Activated CD8-positive, alpha-beta memory T cell treated with anti-CD3 and anti-CD28 coated beads for 4 hours (primary cell): Measurements from ENCODE around the gene KIAA1328.
"Not testable (repeated sequence)": the region's sequence is repeated elsewhere in the genome, so short reads cannot be mapped to it uniquely, and the experiment has no call there.

ENCODE experiments used
- DNase-seq, 2 donors: peaks; one replicate each; pipeline ENCODE4 v3.0.0-alpha.2; 2020; ENCODE audit warnings: low read depth in 2 of 2

The KIAA1328 gene

DNA sequence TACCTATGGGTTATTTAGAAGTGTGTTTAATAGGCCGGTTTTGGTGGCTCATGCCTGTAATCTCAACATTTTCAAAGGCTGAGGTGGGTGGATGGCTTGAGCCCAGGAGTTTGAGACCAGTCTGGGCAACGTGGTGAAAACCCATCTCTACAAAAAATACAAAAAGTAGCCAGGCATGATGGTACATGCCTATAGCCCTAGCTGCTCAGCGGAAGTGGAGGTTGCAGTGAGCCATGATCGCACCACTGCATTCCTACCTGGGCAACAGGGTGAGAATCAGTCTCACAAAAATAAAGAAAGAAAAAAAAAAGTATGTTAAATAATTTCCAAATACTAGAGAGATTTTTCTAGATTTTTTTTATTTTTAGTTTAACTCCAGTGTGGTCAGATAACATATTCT is 316.0 kb downstream of the KIAA1328 start:
- no peak for DNase-seq

DNA sequence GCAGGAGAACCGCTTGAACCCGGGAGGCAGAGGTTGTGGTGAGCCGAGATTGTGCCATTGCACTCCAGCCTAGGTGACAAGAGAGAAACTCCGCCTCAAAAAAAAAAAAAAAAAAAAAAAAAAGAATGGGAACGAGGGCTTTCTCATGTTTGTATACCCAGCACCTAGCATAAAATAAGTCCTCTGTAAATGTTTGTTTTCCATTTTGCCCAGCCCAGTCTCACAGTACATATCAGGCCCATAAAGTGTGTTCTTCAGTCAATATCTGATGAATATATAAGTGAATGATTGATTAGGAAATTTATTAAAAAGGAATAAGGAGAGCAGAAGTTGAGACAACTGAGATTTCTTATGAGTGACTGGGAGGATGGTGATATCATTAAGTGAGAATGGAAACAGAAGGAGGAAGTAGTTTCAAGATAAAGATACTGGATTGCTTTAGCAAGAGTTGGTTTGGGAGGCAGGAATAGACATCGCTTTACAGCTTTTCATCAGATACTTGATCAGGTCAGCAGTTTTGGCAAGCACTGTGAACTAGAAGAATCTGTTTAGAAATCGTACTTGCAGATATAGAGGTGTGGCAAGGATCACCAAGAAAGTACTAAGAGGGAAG is 327.5 kb downstream of the KIAA1328 start:
- DNase-seq: no peak

- DNase-seq: no peak
These were observed 331.3 kb downstream of the KIAA1328 start for GRCh38 chr18:37160038-37160820.

DNA sequence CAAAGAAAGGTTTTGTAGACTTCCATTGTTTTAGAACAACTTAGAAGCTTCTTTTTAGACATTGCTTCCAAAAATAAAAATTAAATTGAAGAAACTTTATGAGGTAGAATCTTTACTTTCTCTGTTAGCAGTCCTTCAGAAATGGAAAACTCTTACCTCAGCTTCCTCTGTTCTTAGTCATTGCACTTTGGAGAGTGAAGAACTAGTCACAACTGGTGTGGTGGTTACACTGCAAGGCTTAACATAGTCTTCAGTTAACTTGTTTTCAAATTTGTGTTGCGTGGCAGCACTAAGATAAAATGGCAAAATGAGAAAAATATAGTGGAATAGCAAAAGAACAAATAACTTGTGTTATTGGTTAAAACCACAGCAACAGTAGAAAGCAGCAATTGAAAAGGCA is 332.6 kb downstream of the KIAA1328 start:
- DNase-seq: no peak

DNA sequence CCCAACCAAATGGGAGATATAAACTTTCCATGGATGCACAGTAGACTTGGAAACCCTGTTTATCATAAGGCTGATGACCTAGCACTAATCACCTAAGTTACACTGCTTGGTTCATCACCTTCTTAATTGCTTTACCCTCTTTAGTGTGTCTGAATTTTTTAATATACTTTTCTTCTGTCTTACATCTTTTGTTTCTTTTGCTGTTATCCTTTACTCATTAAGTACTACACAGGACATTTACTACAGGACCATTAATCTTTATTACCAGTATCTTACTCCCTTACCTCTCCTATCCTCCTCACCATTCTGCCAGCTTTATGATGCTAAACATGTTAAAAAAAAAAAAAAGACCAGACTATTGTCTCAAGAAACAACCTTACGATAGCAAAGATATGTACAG is 333.6 kb downstream of the KIAA1328 start:
- no peak for DNase-seq

DNA sequence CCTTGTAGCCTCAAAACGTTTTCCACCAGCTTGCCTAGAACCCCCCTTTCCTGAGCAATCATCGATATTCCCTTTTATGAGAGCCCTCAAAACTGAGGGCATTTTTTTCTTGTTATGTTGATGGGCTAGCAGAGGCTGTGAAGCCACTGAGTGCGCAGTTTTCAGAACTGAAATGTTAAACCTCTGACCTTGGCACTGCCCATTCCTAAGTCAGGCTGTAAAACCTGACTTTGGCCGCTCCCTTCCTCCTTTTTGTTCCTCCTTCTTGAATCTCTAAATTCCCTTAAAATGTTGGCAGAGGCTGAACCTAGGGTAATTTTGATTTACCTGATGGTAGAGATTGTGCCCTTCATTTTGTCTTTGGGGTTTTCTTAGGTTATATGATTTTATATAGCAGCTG is 334.2 kb downstream of the KIAA1328 start:
- DNase-seq: no peak

DNA sequence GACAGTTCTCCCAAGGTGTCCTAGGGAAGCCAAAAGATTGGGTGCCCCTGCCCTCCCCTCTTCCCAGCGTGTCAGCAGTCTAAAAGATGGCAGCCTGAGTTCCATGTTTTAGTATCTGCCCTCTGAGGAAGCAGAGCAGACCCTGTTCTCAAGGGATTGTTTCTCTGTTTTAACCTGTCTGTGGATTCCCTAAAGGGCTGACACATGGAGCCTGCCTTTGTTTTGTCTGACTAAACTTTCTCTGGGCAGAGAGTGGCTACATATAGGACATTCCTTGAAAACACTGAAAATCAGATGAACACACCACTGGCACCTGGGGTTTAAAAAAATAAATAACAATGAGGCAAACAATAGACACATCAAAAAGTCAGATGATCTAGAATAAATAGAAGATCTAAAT is 337.6 kb downstream of the KIAA1328 start:
- no peak for DNase-seq

GRCh38 chr18:37166966-37167365 is 338.0 kb downstream of the KIAA1328 start:
- DNase-seq: not testable (repeated sequence)

GRCh38 chr18:37170984-37171383 is 342.1 kb downstream of the KIAA1328 start:
- no peak for DNase-seq

DNA sequence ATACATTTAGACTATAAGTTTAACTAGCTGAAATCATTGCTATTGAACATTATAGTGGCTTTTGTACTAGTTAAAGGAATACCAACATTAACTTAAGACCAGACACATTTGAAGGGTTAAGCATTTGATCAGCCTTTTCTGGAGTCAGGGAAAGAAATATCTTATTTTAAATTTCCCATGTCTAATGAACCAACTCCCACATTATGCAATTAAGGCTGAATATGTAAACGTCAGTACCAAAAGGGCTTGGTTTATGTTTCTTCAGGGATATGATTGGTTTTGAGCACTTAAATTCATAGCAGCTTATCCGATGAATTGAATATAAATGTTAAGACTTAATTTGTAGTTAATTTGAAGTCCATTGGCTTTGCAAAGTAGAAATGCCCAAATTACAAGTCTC is 344.5 kb downstream of the KIAA1328 start:
- DNase-seq: no peak

DNA sequence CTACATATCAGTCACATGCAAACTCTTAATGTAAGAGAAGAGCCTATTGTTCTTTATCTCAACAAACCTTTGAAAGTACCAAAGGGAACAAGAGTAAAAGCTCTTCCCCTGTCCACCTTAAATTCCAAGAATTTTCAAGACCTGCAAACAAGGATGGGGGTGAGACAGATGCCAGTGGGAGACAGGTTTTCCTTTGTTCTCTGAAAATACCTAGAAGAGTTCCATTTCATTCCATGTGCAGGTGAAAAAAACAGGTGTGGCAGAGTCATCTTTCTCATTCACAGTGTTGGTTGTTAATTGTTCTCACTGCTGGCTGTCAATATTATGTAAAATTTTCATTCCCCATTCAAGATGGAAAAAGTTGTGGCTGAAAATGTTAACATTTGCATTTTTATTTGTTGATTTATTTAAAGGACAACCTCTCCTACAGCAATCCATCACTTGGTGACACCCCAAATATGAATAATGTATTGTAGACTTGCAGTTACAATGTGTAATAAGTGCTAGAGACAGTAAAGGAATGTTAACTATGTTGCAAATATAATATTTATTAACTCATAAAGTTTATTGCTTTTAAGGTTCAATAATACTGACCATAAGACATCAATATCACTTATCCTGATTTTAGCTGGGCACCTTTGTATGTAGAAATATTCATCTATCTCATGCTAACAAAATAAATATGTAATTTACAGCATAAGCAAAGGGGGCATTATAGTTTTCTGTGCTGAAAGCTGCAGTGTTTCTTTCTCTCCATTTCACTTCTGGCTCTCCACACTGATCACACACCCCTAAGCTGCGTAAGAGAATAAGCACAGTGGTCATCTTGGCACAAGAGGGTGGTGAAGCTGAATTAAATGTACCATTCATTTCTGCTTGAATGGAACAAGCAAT is 347.0 kb downstream of the KIAA1328 start:
- no peak for DNase-seq

DNA sequence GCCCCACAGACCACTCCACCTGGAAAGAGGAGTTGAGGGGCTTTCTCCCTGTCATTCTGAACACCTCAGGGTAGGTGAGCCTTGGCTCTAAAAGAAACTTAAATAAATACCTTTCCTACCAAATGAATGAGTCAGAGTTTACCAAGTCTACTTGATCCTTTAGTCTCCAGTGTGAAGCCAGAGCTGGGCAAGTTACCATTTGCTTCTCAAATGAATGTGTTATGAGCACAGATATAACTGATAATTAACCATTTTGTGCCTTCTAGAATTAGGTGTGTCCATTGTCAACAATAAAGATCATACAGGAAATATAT is 347.7 kb downstream of the KIAA1328 start:
- DNase-seq: no peak

DNA sequence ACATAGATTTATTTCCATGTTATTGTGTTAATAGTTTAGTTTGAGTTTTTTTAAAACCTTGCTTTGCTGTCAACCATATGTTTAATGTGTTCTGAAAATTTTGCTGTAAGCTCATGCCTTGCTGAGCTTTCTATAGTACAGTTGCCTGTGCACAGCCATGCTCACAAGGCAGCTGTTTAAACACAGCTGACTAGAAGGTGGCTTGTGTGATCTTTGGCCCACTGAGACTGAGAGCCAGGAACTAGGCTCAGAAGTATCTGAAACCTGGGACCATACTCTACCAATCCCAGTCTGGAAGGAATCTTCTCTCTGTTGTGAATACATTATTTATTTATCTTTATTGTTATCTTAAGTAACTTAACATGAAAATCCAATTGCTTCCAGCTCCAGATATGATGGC is 350.5 kb downstream of the KIAA1328 start:
- DNase-seq: no peak

GRCh38 chr18:37180086-37180485 is 351.2 kb downstream of the KIAA1328 start:
- no peak for DNase-seq

- no peak for DNase-seq
These were observed 353.6 kb downstream of the KIAA1328 start for GRCh38 chr18:37182340-37183135.

GRCh38 chr18:37184209-37184868 is 355.4 kb downstream of the KIAA1328 start:
- DNase-seq: no peak

DNA sequence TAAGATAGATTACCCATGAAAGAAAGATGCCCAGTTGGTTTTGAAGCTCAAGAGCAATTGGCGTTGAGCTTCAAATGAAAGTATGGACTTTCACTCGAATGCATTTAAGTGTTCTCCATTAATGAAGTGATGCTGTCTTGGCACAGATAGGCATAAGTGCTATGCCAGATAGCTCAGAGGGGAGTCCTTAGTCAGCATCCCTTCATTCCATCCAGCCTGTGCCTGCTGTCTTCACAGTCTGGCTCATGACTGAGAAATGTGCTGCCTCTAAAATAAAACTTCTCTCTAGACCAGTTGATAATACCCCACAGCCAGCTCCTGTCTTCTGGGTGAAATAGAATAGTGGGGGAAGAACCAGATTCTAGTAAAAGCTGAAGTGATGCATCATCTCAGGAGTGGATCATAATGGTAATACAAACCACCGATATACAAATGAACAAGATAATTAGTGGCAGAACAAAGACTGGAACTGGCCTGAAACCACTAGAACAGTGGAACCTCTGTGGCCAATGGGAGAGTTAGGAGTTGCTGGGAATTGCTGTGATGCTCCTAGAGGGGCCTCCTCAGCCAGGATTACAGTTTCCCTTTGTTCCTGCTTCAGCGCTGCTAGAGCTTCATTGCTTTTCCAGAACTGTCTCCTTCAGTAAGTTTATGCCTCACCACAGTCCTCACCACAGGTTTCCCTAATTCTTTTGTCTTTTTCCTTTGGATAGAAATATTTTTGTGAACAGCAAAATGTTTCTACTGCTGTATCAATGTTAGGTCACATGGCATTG is 359.3 kb downstream of the KIAA1328 start:
- DNase-seq: no peak

DNA sequence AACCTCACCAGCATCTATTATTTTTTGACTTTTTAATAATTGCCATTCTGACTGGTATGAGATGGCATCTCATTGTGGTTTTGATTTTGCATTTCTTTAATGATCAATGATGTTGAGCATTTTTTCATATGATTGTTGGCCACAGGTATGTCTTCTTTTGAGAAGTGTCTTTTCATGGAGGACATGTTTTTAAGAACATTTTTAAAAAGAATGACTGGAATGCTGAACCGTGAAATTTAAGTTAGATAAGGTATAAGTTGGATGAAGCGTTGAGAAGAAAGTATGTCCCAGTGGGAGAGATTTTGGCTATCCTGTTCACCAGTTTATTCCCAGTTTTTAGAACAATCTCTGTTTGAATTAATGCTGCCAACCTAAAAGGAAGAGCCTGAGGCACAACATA is 370.8 kb downstream of the KIAA1328 start:
- no peak for DNase-seq

DNA sequence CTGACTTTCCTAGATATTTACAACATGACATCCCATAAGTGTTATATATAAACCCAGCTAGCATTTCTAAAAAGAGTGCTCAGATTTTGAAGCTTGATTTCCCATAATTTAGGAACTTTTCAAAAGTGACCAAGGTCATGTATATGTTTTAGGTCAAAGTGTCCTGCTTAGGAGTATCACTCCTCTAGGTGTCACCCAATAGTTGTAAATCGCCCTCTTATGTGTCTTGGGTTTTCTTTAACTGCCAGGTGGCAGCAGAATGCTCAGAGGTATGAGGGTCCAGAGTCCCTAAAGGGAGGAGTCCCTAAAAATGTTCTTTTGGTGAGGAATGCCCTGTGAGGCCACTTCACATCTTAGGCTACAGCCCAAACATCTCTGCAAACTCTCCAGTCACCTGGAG is 378.4 kb downstream of the KIAA1328 start:
- no peak for DNase-seq

DNA sequence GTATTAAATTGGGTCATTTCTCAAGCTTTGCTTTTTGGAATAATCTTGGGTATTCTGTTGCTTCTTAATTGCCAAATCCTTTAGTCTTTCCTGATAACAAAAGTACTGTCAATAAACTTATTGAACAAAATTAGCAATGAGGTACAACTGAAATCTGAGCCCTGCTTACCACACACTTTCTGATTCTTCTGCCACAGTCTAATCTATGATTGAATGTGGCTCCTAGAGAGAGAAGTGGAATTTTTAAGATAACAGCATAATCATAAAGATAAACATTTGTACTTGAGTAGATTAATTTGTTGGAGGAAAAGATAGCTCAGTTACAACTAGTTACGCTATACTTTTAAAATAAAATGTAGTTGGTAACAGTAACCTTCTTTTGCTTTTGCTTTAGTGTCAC is 381.9 kb downstream of the KIAA1328 start:
- DNase-seq: no peak
